Fibroblast of skin of abdomen (primary cell): ENCODE measurements around the gene CCDC127.
A peak's percentile ranks its signal among the peaks of the same experiment; 100 is the strongest.
"Not testable (repeated sequence)": the region's sequence is repeated elsewhere in the genome, so short reads cannot be mapped to it uniquely, and the experiment has no call there.

Source experiments
- DNase-seq: peaks from one replicate; pipeline ENCODE4 v3.0.0-alpha.2; 2013

Gene CCDC127

DNA sequence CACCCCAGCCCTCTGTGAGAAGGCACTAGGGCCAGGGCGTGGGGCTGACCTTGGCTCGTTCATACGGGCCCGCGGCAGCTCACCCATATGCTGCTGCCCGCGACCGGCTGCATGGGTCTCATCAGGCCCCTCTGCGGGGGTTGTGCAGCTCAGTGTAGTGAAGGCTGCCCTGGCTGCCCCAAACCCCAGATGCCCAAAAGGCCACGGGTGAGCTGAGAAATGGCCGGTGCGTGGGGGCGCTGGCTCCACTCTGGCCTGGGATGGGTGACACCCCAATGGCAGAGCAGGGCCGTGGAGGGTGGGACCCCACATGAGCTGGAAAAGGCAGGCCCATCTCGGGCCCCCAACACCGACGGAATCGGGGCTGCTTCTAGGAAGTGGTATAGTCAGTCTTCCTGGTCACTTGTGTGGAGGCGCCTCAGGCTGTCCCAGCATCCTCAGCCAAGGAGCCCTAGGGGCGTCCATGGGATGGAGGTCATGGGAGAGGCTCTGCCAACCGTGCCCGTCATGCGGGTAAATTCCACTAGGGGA, 46.1 kb downstream of the CCDC127 start:
- no peak for DNase-seq

DNA sequence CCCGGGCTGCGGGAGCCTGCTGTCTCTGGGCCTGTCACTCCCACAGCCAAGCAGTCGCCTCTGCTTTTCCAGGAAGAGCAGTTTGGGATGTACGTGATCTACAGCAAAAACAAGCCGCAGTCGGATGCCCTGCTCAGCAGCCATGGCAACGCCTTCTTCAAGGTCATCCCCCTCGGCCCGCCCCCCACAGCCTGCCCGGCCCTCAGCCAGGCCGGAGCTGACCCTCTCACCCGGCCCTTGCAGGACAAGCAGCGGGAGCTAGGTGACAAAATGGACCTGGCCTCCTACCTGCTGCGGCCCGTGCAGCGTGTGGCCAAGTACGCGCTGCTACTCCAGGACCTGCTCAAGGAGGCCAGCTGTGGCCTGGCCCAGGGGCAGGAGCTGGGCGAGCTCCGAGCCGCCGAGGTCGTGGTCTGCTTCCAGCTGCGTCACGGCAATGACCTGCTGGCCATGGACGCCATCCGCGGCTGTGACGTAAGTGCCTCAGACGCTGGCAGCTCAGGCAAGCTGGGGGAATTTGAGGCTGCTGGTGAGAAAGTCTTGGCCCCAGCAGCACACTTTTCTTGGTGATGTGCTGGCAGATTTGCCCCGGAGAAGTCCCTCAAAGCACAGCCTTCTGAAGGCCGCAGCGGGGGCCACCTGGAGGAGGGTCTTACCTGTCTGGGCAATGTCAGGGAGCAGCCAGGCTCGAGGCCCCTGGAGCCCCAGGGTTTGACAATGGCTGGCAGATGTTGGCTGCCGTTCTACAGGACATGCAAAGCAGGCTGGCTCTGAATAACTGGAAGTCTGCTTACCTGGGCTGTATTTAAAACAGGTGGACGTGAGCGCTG, 46.8 kb downstream of the CCDC127 start:
- DNase-seq = no peak

DNA sequence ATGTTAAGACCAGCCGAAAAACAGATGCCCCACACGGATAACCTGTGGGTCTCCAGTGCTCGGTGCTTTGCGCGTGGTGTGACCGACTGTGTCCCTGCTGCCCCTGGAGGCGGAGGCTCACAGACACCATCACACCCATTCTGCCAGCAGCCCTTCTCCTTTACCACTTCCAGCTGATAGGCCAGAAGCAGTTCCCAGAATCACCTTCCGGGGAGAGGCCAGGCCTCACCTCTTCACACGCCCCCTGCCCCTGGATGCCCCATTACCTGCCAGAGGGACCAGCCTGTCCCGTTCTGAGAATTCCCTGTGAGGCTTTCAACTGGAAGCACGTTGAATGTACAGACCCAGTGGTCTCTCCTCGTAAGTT, 48.2 kb downstream of the CCDC127 start:
- DNase-seq = no peak

DNA sequence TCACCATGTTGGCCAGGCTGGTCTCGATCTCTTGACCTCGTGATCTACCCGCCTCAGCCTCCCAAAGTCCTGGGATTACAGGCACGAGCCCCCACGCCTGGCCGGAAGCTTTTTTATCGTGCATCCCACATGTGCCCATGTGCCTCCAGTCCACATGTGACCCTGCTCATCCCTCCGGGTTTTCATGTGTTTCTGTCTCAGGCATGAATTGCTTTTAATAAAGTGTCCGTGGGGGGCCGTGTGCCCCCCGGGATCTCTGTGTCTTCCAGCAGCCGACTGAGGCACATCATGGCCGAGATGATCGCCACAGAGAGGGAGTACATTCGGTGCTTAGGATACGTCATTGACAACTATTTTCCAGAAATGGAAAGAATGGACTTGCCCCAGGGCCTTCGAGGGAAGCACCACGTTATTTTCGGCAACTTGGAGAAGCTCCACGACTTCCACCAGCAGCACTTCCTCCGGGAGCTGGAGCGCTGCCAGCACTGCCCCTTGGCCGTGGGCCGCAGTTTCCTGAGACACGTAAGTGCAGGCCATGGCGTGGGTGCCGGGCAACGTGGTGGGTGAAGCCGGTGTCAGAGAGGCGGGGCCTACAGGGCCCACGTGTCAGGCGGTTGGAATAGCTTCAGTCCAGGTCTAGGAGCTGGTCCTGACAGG, 48.8 kb downstream of the CCDC127 start:
- no peak for DNase-seq

DNA sequence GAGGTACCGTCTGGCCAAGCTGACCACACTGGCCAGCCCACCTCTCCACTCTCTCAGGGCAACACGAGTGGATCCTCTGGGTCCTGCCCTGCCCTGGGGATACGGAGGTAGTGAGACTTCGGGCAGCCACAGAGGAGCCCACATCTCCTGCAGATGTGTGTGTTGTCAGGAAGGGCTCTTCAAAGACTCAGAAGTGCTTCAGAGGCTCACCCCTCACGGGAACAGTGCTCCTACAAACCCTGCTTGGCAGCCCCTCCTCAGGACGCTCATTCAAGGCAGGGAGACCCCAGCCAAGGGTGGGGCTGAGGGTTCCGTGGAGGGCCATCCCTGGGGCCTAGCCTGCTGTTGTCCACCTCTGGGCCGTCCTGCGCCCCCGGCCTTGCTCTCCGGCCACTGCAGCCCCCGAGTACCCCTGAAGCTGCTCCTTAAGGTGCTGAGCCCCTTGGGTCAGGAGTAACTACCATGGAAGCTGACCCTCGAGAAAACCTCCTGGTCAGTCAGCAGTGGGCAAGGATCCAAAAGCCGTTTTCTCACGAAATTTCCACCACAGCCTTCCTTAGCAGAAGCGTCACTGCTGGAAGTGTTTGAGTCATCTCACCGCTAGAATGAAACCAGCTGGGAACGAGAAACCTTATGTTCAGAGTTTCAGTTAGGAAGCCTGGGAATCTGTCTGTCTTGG, 49.8 kb downstream of the CCDC127 start:
- peak; percentile 95 for DNase-seq

DNA sequence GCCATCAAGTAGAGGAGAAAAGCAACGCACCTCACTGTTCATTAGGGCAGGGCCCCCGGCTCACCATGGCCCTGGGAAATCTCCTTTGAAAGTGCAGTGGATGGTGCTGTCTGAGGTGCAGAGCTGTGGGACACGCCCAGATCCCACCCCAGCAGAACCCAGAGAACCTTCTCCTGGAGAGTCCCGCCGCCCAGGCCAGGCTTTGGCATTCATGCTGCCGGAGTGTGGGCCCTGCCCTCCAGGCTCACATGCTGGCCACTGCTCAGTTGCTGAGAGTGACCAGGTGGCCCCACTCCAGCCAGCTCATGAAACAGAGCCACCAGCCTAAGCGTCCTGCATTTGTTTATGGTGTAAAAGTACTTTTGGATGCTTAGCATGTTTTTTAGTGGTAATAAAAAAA, 50.4 kb downstream of the CCDC127 start:
- DNase-seq = no peak

DNA sequence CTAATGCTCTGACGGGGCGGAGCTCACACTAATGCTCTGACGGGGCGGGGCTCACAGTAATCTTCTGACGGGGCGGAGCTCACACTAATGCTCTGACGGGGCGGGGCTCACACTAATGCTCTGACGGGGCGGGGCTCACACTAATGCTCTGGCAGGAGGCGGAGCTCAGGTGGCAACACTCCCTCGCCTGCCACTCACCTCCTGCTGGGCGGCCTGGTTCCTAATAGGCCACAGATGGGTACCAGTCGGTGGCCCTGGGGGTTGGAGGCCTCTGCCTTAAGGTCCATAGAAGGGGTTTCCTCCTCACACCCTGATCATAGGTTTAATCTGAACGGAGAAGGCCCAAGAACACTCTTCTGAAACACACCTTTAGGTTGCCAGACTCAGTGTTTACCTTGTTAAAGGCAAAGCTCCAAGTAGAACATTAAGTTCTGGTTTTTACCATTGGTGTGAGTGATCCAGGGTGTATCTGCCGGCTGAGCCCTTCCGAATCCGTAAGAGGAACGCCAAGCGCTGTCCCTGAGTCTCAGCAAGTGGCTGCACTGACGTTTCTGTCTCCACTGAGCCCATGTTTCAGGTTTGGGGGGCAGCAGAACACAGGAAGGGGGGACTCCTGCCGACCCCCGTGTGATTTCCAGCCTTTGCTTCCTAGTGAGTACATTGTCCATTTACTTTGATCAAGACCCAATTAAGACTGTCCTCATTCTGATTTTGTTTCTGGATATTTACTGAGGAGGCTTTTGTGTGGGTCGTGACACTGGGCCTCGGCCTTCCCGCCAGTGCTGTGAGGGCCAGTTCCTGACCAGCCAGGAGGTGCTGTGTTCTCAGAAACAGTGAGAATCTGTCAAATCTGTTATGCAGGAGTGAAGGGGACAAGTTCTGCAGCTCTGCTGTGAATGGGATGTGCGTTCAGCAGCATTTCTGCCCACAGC, 51.2 kb downstream of the CCDC127 start:
- no peak for DNase-seq

DNA sequence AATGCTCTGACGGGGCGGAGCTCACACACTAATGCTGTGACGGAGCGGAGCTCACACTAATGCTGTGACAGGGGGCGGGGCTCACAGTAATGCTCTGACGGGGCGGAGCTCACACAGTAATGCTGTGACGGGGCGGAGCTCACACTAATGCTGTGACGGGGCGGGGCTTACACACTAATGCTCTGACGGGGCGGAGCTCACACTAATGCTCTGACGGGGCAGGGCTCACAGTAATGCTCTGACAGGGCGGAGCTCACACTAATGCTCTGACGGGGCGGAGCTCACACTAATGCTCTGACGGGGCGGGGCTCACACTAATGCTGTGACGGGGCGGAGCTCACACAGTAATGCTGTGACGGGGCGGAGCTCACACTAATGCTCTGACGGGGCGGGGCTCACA, 53.2 kb downstream of the CCDC127 start:
- not testable (repeated sequence) for DNase-seq

DNA sequence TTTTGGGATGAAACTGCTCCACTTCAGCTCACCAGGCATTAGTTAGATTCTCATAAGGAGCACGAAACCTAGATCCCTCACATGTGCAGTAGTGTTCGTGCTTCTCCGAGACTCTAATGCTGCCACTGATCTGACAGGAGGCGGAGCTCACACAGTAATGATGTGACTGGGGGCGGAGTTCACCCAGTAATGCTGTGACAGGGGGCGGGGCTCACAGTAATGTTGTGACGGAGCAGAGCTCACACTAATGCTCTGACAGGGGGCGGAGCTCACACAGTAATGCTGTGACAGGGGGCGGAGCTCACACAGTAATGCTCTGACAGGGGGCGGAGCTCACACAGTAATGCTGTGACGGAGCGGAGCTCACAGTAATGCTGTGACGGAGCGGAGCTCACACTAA, 53.7 kb downstream of the CCDC127 start:
- no peak for DNase-seq

DNA sequence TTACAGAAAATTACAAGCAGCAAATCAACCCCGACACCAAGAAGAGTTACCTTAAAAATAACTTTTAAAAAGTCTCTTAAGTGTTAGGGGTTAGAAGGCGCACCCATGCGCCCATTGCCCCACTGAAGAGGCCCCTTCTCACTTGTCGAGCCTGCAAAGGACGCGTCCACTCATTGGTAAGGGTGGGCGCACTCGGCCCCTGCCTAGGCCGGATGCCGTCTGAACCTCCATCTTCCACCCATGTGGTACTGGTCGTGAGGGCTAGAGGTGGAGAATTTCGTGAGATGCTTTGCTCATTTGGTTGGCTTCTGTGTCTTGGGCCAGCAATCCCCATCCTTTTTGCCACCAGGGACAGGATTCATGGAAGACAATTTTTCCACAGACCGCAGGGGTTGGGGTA, 54.1 kb downstream of the CCDC127 start:
- no peak for DNase-seq

DNA sequence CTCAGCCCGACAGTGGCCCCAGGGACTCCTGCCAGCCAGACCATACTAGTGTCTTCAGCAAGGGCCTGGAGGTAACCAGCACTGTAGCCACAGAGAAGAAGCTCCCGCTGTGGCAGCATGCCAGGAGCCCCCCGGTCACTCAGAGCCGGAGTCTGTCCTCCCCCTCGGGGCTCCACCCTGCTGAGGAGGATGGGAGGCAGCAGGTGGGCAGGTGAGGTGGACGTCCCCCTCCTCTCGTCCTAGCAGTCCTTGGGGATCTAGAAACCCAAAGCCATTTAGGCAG, 54.7 kb downstream of the CCDC127 start:
- no peak for DNase-seq

DNA sequence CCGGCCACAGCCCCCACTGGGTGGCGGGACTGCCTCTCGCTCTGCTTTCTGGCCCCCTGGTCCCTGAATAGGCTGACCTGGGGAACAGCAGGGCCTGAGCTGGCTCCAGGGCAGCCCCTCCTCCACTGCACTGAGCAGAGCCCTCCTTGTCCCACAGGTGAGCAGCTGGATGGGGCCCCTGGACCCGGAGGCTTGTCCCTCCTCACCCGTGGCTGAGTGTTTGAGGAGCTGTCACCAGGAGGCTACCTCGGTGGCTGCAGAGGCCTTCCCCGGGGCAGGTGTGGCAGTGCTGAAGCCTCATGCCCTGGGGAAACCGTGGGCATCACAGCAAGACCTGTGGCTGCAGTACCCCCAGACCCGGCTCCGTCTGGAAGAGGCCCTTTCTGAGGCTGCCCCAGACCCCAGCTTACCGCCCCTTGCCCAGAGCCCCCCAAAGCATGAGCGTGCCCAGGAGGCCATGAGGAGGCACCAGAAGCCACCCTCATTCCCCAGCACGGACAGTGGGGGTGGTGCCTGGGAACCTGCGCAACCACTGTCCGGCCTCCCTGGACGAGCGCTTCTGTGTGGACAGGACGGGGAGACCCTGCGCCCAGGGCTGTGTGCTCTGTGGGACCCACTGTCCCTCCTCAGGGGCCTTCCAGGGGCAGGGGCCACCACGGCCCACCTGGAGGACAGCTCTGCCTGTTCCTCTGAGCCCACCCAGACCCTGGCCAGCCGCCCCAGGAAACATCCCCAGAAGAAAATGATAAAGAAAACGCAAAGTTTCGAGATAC, 55.2 kb downstream of the CCDC127 start:
- no peak for DNase-seq

DNA sequence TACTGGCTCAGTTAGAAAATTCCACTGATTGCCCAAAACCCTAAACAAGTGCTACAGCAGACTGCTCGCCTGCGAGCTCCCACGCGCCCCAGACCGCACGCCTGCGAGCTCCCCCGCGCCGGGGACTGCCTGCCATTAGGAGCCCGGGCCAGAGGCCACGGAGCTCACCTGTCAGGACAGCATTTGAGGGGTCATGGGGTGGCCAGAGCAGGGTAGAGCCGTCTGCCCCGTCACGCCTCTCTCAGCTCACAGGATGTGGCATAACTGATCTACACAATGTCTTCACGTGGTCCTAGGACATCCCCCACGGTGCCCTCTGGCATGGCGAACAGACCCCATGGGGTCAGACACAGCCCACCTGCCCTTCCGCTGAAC, 55.8 kb downstream of the CCDC127 start:
- no peak for DNase-seq

DNA sequence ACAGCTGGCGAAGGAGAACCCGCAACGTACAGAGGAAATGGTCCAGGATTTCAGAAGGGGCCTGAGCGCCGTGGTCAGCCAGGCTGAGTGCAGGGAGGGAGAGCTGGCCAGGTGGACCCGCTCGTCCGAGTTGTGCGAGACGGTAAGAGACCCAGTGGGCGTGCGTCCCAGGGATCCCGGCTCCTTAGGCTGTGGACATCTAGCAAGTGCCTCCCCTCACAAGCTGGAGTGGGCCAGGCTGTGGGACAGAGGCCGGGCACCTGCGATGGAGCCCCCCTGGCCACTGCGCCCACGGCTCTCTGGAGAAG, 56.2 kb downstream of the CCDC127 start:
- DNase-seq = no peak

DNA sequence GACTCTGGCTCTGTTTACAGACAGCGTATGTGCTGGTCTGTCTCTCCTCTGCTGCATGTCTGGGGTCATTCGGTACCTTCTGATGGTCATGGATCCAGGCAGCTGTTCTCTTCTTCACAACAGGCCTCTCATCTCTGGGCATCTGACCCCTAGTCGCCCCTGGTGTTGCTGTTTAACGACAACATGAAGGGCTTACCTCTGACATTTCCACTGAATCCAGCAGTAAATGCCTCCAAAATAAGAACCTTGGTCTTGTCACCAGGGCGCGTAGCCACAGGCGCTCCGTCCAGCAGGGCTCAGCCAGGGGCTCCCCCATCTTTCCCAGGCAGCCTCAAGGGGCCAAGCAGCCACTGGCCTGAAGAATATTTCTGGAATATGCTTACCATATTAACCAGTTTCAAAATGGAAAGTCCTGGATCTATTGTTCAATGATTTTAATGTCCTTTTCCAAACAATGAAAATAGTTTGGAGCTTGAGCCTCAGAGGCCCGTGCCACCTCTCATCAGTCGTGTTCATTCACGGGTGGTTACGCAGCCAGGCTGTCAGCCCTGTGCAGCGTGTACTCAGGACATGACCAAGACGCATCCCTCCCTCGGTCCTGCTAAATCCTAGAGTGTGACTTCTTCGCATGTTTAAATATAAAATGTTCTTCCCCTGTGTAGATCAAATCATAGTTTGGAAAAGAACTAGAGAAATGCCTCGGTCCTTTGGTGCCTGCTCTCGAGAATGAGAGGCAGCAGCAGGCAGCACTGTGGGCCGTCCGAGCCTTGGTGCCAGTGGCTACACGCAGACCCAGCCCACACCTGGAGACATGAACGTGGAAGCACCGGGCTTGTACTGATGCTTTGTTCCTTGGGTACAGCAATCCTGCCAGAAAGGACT, 56.8 kb downstream of the CCDC127 start:
- DNase-seq = no peak

DNA sequence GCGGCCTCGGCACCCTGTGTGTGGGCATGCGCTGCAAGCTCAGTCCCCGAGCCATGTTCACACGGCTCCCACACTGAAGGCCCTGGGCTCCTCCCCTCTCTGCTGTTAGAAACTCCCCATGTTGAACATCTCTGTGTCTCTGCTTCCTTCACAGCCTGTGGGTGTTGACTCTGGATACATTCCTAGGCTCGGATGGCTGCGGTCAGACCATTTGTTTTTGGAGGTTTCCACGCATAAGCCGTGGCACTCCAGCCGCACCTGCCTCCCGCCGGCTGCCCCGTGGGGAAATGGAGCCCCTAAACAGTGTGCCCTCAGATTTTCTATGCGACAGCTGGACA, 57.8 kb downstream of the CCDC127 start:
- peak; percentile 29 for DNase-seq

DNA sequence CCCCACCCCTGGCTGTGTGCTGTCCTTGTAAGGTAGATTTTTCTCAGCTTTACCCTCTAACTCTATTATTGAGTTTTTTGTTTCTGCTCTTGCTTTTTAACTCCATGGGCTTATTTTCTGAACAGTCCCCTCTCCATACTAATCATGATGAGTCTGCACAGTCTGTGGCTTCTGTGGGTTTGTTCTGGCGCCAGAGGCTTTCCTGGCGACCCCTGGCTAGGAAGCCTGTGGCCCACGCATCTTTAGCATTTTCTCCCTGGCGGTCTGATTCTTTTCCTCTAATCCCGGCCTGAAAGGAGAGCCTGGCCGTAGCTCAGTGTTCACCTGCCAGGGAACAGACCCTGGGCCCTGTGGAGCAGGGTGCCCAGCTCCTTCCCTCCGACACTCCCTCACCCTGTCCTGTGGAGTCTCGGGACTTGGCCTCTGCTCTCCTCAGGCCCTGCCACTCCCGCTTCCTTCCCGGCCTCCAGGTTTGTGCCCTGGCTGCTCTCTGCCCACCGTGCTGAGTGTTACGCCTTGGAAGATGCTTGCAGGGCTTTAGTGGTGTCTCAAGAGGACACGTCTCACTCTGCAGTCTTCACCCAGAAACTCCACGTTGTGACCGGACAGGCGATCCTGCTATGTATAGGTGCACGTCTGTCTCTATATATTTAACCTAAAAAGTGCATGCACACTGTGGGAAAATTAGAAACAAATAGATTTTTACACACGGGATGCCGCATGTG, 58.3 kb downstream of the CCDC127 start:
- peak; percentile 88 for DNase-seq

DNA sequence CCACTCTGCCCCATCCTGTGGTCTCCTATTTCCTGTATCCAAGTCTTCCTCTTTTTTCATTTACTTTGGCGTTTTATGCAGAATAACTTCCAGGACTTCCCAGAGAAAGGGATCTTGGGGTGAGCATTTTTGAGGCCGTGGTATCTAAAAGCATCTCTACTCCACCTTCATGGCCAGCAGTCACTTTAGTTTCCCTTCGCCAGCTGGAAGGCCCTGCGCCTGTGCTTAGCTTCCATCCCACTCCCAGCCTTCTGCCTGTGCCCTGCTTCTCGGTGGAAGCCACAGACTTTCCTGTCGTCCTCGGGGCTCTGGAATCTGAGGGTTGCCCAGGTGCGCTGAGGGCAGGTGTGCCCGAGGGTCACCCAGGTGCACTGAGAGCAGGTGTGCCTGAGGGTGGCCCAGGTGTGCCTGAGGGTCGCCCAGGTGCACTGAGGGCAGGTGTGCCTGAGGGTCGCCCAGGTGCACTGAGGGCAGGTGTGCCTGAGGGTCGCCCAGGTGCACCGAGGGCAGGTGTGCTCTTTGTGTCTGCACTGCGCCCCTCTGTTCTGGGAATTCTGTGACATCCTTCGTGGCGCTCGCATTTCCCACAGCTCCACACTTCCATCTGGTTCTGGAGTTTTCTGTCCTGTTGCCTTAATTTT, 59.0 kb downstream of the CCDC127 start:
- DNase-seq = no peak

DNA sequence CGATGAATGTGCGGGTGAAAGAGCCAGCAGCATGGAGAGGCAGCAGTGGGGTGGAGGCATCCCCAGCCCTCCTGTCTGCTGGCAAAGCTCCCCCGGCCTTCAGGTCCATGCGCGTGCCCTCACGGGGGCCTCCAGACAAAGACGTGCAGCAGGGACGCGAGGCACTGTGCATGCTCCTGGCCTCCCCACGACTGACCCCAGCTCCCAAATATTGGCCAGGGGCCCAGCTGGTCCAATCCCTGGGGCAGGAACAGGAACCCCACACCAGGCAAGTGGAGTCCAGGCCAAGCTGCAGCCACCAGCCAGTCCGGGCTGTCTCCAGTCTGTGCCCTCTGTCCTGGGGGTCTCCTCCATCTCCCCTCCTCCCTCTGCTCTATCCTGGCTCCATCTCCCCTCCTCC, 60.2 kb downstream of the CCDC127 start:
- DNase-seq = no peak

DNA sequence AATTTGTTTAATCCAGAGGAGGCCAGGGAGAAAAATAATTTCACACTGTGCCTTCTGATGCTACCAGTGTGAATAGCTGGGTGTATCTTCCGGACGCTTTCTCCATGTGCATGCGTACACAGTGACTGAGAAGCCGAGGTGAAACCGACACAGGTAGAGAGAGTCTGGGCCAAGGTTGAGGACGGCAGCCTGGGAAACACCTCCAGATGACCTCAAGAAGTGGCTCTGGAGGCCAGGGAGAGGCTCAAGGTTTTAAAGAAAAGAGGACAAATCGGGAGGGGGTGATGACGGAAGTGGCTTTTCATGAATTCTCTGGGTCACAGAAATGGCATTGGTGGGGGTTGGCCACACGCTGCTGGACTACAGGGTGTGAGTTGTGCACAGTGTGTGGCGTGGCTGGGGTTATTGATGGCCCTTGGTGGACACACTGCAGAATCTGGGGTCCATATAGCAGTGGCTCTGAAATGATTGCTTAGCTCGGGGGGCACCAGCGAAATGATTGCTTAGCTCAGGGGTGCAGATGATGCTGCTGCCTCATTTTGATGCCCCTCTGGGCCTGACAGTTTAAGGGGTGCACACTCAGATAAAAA, 60.7 kb downstream of the CCDC127 start:
- no peak for DNase-seq
